HepG2 (cell line): ENCODE measurements around the gene ZMYND10. TPM values are rescaled to one million over a fixed set of nuclear protein-coding genes. Genes with fewer than 3 reads are reported as not detected.
A peak's percentile ranks its signal among the peaks of the same experiment; 100 is the strongest.

Source experiments
- ATAC-seq: fragments of 200-7000 bp; cut with Tn5 transposase; 3 replicates; pipeline ENCODE4 v1.9.1; 2020; ENCODE audit warnings: mild to moderate bottlenecking, moderate library complexity
- Bru-seq: library from RNA; stranded (reverse); fragments of 400-500 nt; gene quantifications from one replicate; lab custom pipeline; 2021; lab: Mats Ljungman, UMichigan
- BruChase-seq, 2 experiments: library from RNA; stranded (reverse); fragments of 400-500 nt; gene quantifications; one replicate each; lab custom pipeline; 2021; lab: Mats Ljungman, UMichigan
- BruUV-seq: library from RNA; stranded (reverse); fragments of 400-500 nt; replicated peaks from 2 replicates; lab custom pipeline; 2021; lab: Mats Ljungman, UMichigan
- CTCF ChIA-PET: fragments of 300-600 bp; formaldehyde crosslinking; extraction: SDS; loops from one replicate; lab custom pipeline; 2021; ENCODE audit warnings: low total read pairs, inconsistent platforms, low intra/inter-chr PET ratio; lab: Yijun Ruan, JAX
- POLR2A ChIA-PET: fragments of 350-600 bp; sonication (Branson Sonifier 250); formaldehyde crosslinking; loops from one replicate; lab custom pipeline; 2020; ENCODE audit warnings: antibody characterized with exemption, inconsistent platforms; lab: Yijun Ruan, JAX
- DNase-seq: peaks from one replicate; pipeline ENCODE4 v3.0.0-alpha.2; 2015; ENCODE audit warnings: low spot score
- FAIRE-seq: peaks from 3 replicates; lab custom pipeline; 2011; peaks lifted over from hg19 to GRCh38; lab: Jason Lieb, UNC
- H2AFZ ChIP-seq: one replicate; pipeline ENCODE4 v1.6.1; 2011; ENCODE audit warnings: low read length, inconsistent platforms
- H3K27ac ChIP-seq: fragments of 300-600 bp; 3 replicates; pipeline ENCODE4 v1.8.0; 2011; ENCODE audit warnings: mixed run types, mild to moderate bottlenecking, mixed read lengths, low read length, inconsistent platforms; ENCODE audit not compliant: insufficient read depth; ENCODE audit errors: extremely low read length
- H3K27me3 ChIP-seq, 2 experiments: fragments of 200-600 bp in 1 of 2; 2 replicates in 1 of 2; 3 replicates in 1 of 2; pipeline versions ENCODE4 v1.6.0 to v1.8.0; 2011; ENCODE audit warnings: low read length in 2 of 2, mild to moderate bottlenecking in 2 of 2, moderate library complexity in 2 of 2, inconsistent platforms in 1 of 2; ENCODE audit not compliant: insufficient read depth in 2 of 2, control insufficient read depth in 1 of 2
- H3K36me3 ChIP-seq, 2 experiments: fragments of 200-600 bp in 1 of 2; replicated peaks in 1 of 2; 2 replicates in 1 of 2; 3 replicates in 1 of 2; pipeline versions ENCODE4 v1.5.1 to v1.8.0; 2011; ENCODE audit warnings: low read length in 2 of 2, inconsistent platforms in 1 of 2; ENCODE audit not compliant: insufficient read depth in 2 of 2, control insufficient read depth in 1 of 2
- H3K4me1 ChIP-seq: 2 replicates; pipeline ENCODE4 v1.5.1; 2012; ENCODE audit warnings: low read length, inconsistent platforms; ENCODE audit not compliant: insufficient read depth
- H3K4me2 ChIP-seq: 2 replicates; pipeline ENCODE4 v1.6.0; 2011; ENCODE audit warnings: low read depth, low read length, inconsistent platforms
- H3K4me3 ChIP-seq, 3 experiments: fragments of 200-600 bp in 1 of 3; sonication (generic), shearing (Covaris generic) in 1 of 3; replicated peaks in 1 of 3; 2 replicates each; pipeline ENCODE4 v1.5.1; 2011 to 2016; ENCODE audit warnings: low read length in 3 of 3, inconsistent platforms in 2 of 3, low read depth in 2 of 3, mild to moderate bottlenecking in 2 of 3, control low read depth in 1 of 3, mixed read lengths in 1 of 3; ENCODE audit not compliant: insufficient read depth in 1 of 3
- H3K79me2 ChIP-seq: one replicate; pipeline ENCODE4 v1.6.1; 2011; ENCODE audit warnings: low read length, inconsistent platforms; ENCODE audit not compliant: insufficient read depth
- H3K9ac ChIP-seq: 2 replicates; pipeline ENCODE4 v1.6.0; 2011; ENCODE audit warnings: mild to moderate bottlenecking, low read depth, low read length, inconsistent platforms; ENCODE audit not compliant: insufficient read depth
- H3K9me3 ChIP-seq: 2 replicates; pipeline ENCODE4 v1.5.1; 2012; ENCODE audit warnings: mild to moderate bottlenecking, low read length
- H4K20me1 ChIP-seq: 2 replicates; pipeline ENCODE4 v1.6.0; 2011; ENCODE audit warnings: inconsistent platforms, mild to moderate bottlenecking, low read length, moderate library complexity; ENCODE audit not compliant: insufficient read depth
- AGO2 ChIP-seq: fragments of 200-400 bp; formaldehyde crosslinking; optimal IDR thresholded peaks from 2 replicates; pipeline ENCODE3; 2017; ENCODE audit warnings: mild to moderate bottlenecking, low read depth, low read length, moderate library complexity
- CCDC6 ChIP-seq: sonication (generic); formaldehyde crosslinking; IDR thresholded peaks from 2 replicates; pipeline ENCODE4 v1.8.1; 2022; ENCODE audit warnings: mild to moderate bottlenecking, missing genetic modification reagents, moderate library complexity
- FOXK2 ChIP-seq: fragments of 450-650 bp; IDR thresholded peaks from 2 replicates; pipeline ENCODE4 v1.6.1; 2016
- GABPB1 ChIP-seq: IDR thresholded peaks from 2 replicates; pipeline ENCODE4 v1.6.1; 2016; ENCODE audit warnings: mild to moderate bottlenecking, missing genetic modification reagents, moderate library complexity, missing compliant biosample characterization
- HDAC2 ChIP-seq: sonication (generic); formaldehyde crosslinking; IDR thresholded peaks from 2 replicates; pipeline ENCODE4 v1.4.0; 2020; ENCODE audit warnings: missing genetic modification reagents
- MIER3 ChIP-seq: IDR thresholded peaks from 2 replicates; pipeline ENCODE4 v1.6.1; 2016; ENCODE audit warnings: missing compliant biosample characterization, borderline replicate concordance
- PITX1 ChIP-seq: sonication (generic); formaldehyde crosslinking; IDR thresholded peaks from 2 replicates; pipeline ENCODE4 v1.5.1; 2020; ENCODE audit warnings: mild to moderate bottlenecking, missing genetic modification reagents
- RBFOX2 ChIP-seq: fragments of 200-400 bp; formaldehyde crosslinking; IDR thresholded peaks from 2 replicates; pipeline ENCODE4 v1.6.1; 2017; ENCODE audit warnings: low read depth, mild to moderate bottlenecking, low read length
- RFX1 ChIP-seq: fragments of 450-650 bp; IDR thresholded peaks from 2 replicates; pipeline ENCODE4 v1.6.1; 2017
- RNF2 ChIP-seq: fragments of 450-650 bp; conservative IDR thresholded peaks from 2 replicates; pipeline ENCODE4 v1.6.1; 2016; ENCODE audit warnings: low read depth
- ZBTB8A ChIP-seq: sonication (generic); formaldehyde crosslinking; IDR thresholded peaks from 2 replicates; pipeline ENCODE4 v1.4.0; 2020; ENCODE audit warnings: mild to moderate bottlenecking, low read depth, missing genetic modification reagents, borderline replicate concordance
- ZNF263 ChIP-seq: sonication (generic); formaldehyde crosslinking; IDR thresholded peaks from 2 replicates; pipeline ENCODE4 v1.4.0; 2020; ENCODE audit warnings: missing genetic modification reagents
- WGBS: methylation state at CpG from one replicate; pipeline ENCODE4 v1.1.6; 2017; ENCODE audit warnings: low lambda C conversion rate; 5-methylcytosine and 5-hydroxymethylcytosine counted together
- in situ Hi-C: cut with HindIII; loops from 2 replicates; pipeline ENCODE4 v1.10.0; 2017; ENCODE audit warnings: low pct_unique_long_range_greater_than_20kb; ENCODE audit not compliant: extremely low pct_ligation_motif_present
- intact Hi-C: fragments of 100-400 bp; cut with micrococcal nuclease; formaldehyde crosslinking; loops from one replicate; pipeline ENCODE4 v1.10.0; 2022; ENCODE audit not compliant: unreplicated experiment
- long read RNA-seq, 2 experiments: library from RNA in 1 of 2; library from polyadenylated mRNA in 1 of 2; stranded (forward) in 1 of 2; unstranded in 1 of 2; transcript quantifications; one replicate each; pipeline ENCODE4 v2.0.0, GENCODE V29; 2019 to 2022
- polyA minus RNA-seq, 3 experiments: library from RNA; depleted of rRNA, polyadenylated mRNA; stranded (reverse); fragments of >200 nt; gene quantifications; 2 replicates each; pipeline ENCODE4 v1.2.3, GENCODE V29; 2011; ENCODE audit warnings: low replicate concordance in 1 of 3
- polyA plus RNA-seq, 8 experiments: library from polyadenylated mRNA; depleted of rRNA in 3 of 8; stranded (reverse) in 7 of 8; unstranded in 1 of 8; fragments of >200 nt; fragmentation: Illumina TruSeq in 4 of 8; extraction: Trizol in 4 of 8; gene quantifications; 2 replicates each; pipeline versions ENCODE4 v1.2.1 to v1.2.3, GENCODE V29; 2011 to 2016; ENCODE audit warnings: low read depth in 4 of 8, missing spikeins in 1 of 8, mixed read lengths in 1 of 8; ENCODE audit not compliant: insufficient read depth in 1 of 8
- total RNA-seq, 5 experiments: library from RNA; depleted of rRNA; stranded (reverse); fragments of >200 nt; fragmentation: Illumina TruSeq; extraction: Trizol; gene quantifications; 2 replicates each; pipeline ENCODE4 v1.2.3, GENCODE V29; 2016; ENCODE audit warnings: low read depth in 1 of 5
- TF ChIP-seq, protein P1 (sequence below): sonication (generic); formaldehyde crosslinking; IDR thresholded peaks from 2 replicates; pipeline ENCODE4 v1.5.0; 2020; ENCODE audit warnings: mild to moderate bottlenecking, missing genetic modification reagents, borderline replicate concordance
- TF ChIP-seq, protein P2 (sequence below): sonication (generic); IDR thresholded peaks from 2 replicates; pipeline ENCODE4 v1.6.1; 2016; ENCODE audit warnings: low read depth, borderline replicate concordance

The ZMYND10 gene
- total RNA-seq (2016; rRNA removed; fragmentation: Illumina TruSeq; extraction: Trizol) (0.49 and 0.60 TPM in 2 replicates), polyA plus RNA-seq (2011; rRNA removed) (0.74 and 1.8 TPM in 2 replicates), polyA minus RNA-seq (2011; rRNA and poly(A)+ RNA removed; ENCODE audit: low replicate concordance) (0.54 and 0.56 TPM in 2 replicates), Bru-seq, nascent RNA (percentile 21 among the genes with signal in this experiment), BruChase-seq, experiment 1, labeled RNA remaining after a 6-hour chase (percentile 45 among the genes with signal in this experiment), BruChase-seq, experiment 2, labeled RNA remaining after a 2-hour chase (percentile 42 among the genes with signal in this experiment)
- total RNA-seq (2016; cell fraction: cytosol; rRNA removed; fragmentation: Illumina TruSeq; extraction: Trizol; ENCODE audit: low read depth): 0.40 and 0.53 TPM in 2 replicates
- total RNA-seq (2016; cell fraction: insoluble cytoplasmic fraction; rRNA removed; fragmentation: Illumina TruSeq; extraction: Trizol): 0.33 and 0.56 TPM in 2 replicates
- 0.15 and 0.52 TPM in 2 replicates for total RNA-seq (2016; cell fraction: membrane; rRNA removed; fragmentation: Illumina TruSeq; extraction: Trizol)
- 0.44 and 1.2 TPM in 2 replicates for total RNA-seq (2016; cell fraction: nucleus; rRNA removed; fragmentation: Illumina TruSeq; extraction: Trizol)
- 0.30 and 0.62 TPM in 2 replicates for polyA plus RNA-seq (2011; cell fraction: cytosol; rRNA removed)
- 6.6 and 8.0 TPM in 2 replicates for polyA plus RNA-seq (2011; cell fraction: nucleus; rRNA removed)
- polyA plus RNA-seq (2012): 0.51 and 1.8 TPM in 2 replicates
- polyA plus RNA-seq (2016; cell fraction: cytosol; fragmentation: Illumina TruSeq; extraction: Trizol; ENCODE audit: low read depth): 0.24 and 0.28 TPM in 2 replicates
- not detected in 2 replicates for polyA plus RNA-seq (2016; cell fraction: insoluble cytoplasmic fraction; fragmentation: Illumina TruSeq; extraction: Trizol; ENCODE audit: low read depth)
- 0.17 and 0.38 TPM in 2 replicates for polyA plus RNA-seq (2016; cell fraction: membrane; fragmentation: Illumina TruSeq; extraction: Trizol; ENCODE audit: low read depth)
- polyA plus RNA-seq (2016; cell fraction: nucleus; fragmentation: Illumina TruSeq; extraction: Trizol; ENCODE audit: insufficient read depth, low read depth): 1.5 and 2.3 TPM in 2 replicates
- polyA minus RNA-seq (2011; cell fraction: cytosol; rRNA and poly(A)+ RNA removed): not detected in 2 replicates
- 0.50 and 0.52 TPM in 2 replicates for polyA minus RNA-seq (2011; cell fraction: nucleus; rRNA and poly(A)+ RNA removed)
- long read RNA-seq, experiment 1, partial matches to known transcripts: 0 of 2 reads
- long read RNA-seq, experiment 1, other reads (novel, unspliced or antisense): 2 of 2 reads
- long read RNA-seq, experiment 2: 0 reads

DNA sequence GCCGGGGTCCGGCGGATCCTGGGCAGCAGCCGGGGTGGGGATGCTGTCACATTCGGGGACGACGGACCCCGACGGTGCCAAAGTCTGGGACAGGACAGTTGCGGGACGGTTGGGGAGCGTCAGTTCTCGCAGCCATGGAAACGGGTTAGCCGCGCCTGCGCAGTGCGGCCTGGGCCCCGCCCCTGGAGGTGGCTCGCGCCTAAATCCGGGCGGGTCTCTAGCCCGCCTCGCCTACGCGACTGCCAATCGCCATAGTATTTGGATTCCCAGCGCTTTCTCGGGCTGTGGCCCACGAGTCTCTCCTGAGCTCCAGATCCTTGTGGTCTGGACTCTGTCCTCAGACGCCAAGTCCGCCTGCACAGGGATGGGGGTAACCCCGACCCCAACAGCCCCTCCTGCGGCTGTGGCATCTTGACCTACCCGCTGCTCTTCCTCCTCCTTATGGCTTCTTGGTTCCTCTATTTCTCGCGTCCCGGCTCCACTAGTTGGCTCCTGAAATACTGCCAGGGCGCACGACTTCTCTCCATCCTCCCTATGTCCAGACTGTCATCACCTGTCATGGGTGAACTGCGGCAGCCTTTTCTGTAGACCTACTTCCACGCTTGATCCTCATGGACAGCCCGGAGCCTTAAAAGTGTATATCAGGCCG, at the start of gene ZMYND10:
TSS of gene ZMYND10 (minus strand) at position 147 of the 649 bp plus-strand sequence. CDS start 153 bp downstream, outside the sequence.
- FAIRE-seq (no peak), DNase-seq (no peak), ATAC-seq (no peak)
- intact Hi-C loops (loop anchor here (10.0 kb wide), 1 partner anchor 199 kb away; no protein-coding TSS in a partner anchor), in situ Hi-C loops (loop anchor here (10.0 kb wide), 1 partner anchor 199 kb away; no protein-coding TSS in a partner anchor)
- no peaks in the 10 kb centered on the region for H3K9me3 ChIP-seq
- H3K36me3 ChIP-seq: peaks cover 4 to 13% of the 10 kb centered on the region in 2 experiments; a peak in 3 of 5 replicates
- H4K20me1 ChIP-seq: 0 out of 2 replicates have a peak, but pooled peaks cover 3% of the 10 kb centered on the region
- peaks cover 75% of the 10 kb centered on the region for H3K4me1 ChIP-seq
- no TSS peak for BruUV-seq
- H3K4me2 ChIP-seq: peak within 1 kb of the TSS; percentile 76
- H3K79me2 ChIP-seq: peaks cover 12% of the 10 kb centered on the region
- H3K9ac ChIP-seq: no peak within 1 kb of the TSS
- H3K4me3 ChIP-seq: peak within 1 kb of the TSS in 1 of 3 experiments; percentile 55; a peak in 2 of 6 replicates
- WGBS: 72% methylated on average over 37 of the region's 45 CpGs
- CTCF ChIA-PET: interaction anchor here (2.7 kb wide), 1 partner anchor 43 kb away, joined by 9 read pairs; no protein-coding TSS in a partner anchor
- H2AFZ ChIP-seq: no peak within 1 kb of the TSS
- no peak within 1 kb of the TSS for H3K27ac ChIP-seq
- 0 out of 5 replicates have a peak, but pooled peaks cover 0 to 1% of the 10 kb centered on the region in 2 experiments for H3K27me3 ChIP-seq
- POLR2A ChIA-PET: interaction anchor here (3.6 kb wide), 1 partner anchor 9 kb away, joined by 18 read pairs; no protein-coding TSS in a partner anchor
- 0 out of 2 replicates have a peak, but pooled peaks have one; percentile 18 for TF ChIP-seq RBFOX2
- peak; percentile 13; the same call in 1 of the 2 replicates for TF ChIP-seq GABPB1 (CRISPR knock-in tag)
- TF ChIP-seq, protein P1, sequence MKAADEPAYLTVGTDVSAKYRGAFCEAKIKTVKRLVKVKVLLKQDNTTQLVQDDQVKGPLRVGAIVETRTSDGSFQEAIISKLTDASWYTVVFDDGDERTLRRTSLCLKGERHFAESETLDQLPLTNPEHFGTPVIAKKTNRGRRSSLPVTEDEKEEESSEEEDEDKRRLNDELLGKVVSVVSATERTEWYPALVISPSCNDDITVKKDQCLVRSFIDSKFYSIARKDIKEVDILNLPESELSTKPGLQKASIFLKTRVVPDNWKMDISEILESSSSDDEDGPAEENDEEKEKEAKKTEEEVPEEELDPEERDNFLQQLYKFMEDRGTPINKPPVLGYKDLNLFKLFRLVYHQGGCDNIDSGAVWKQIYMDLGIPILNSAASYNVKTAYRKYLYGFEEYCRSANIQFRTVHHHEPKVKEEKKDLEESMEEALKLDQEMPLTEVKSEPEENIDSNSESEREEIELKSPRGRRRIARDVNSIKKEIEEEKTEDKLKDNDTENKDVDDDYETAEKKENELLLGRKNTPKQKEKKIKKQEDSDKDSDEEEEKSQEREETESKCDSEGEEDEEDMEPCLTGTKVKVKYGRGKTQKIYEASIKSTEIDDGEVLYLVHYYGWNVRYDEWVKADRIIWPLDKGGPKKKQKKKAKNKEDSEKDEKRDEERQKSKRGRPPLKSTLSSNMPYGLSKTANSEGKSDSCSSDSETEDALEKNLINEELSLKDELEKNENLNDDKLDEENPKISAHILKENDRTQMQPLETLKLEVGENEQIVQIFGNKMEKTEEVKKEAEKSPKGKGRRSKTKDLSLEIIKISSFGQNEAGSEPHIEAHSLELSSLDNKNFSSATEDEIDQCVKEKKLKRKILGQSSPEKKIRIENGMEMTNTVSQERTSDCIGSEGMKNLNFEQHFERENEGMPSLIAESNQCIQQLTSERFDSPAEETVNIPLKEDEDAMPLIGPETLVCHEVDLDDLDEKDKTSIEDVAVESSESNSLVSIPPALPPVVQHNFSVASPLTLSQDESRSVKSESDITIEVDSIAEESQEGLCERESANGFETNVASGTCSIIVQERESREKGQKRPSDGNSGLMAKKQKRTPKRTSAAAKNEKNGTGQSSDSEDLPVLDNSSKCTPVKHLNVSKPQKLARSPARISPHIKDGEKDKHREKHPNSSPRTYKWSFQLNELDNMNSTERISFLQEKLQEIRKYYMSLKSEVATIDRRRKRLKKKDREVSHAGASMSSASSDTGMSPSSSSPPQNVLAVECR (CRISPR knock-in tag): peak; percentile 37
- TF ChIP-seq HDAC2 (CRISPR knock-in tag): no peak
- no peak for TF ChIP-seq CCDC6 (CRISPR knock-in tag)
- no peak for TF ChIP-seq FOXK2
- TF ChIP-seq PITX1 (CRISPR knock-in tag): 0 out of 2 replicates have a peak, but pooled peaks have one; percentile 31
- TF ChIP-seq RFX1: peak; percentile 52; the same call in 1 of the 2 replicates
- TF ChIP-seq AGO2: peak; percentile 58
- no peak for TF ChIP-seq RNF2
- TF ChIP-seq MIER3: no peak
- TF ChIP-seq, protein P2, sequence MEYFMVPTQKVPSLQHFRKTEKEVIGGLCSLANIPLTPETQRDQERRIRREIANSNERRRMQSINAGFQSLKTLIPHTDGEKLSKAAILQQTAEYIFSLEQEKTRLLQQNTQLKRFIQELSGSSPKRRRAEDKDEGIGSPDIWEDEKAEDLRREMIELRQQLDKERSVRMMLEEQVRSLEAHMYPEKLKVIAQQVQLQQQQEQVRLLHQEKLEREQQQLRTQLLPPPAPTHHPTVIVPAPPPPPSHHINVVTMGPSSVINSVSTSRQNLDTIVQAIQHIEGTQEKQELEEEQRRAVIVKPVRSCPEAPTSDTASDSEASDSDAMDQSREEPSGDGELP: no peak
- TF ChIP-seq ZNF263 (CRISPR knock-in tag): 0 out of 2 replicates have a peak, but pooled peaks have one; percentile 20
- TF ChIP-seq ZBTB8A (CRISPR knock-in tag): 0 out of 2 replicates have a peak, but pooled peaks have one; percentile 63
